Measurements from ENCODE around the gene ACTR1A.

- TF ChIP-seq CTCF (conservative IDR thresholded peaks at IDR 0.05 in 1 of 2, IDR thresholded peaks at IDR 0.05 in 1 of 2; ENCODE audit: extremely low read depth in 1 of 2, insufficient read depth in 1 of 2, low read depth in 1 of 2, low read length in 2 of 2) (no peak), EZH2 (IDR thresholded peaks at IDR 0.05; ENCODE audit: borderline replicate concordance, low read length) (no peak)
These were observed 31.6 kb downstream of the ACTR1A start for GRCh38 chr10:102470579-102471546.
